ENCODE results near the gene SSU72. TPM values are rescaled to one million over a fixed set of nuclear protein-coding genes. Genes with fewer than 3 reads are reported as not detected.
"Not testable (repeated sequence)": the region's sequence is repeated elsewhere in the genome, so short reads cannot be mapped to it uniquely, and the experiment has no call there.

SSU72 gene
- total RNA-seq, 1 experiment from 2014 or later, result 145 TPM

DNA sequence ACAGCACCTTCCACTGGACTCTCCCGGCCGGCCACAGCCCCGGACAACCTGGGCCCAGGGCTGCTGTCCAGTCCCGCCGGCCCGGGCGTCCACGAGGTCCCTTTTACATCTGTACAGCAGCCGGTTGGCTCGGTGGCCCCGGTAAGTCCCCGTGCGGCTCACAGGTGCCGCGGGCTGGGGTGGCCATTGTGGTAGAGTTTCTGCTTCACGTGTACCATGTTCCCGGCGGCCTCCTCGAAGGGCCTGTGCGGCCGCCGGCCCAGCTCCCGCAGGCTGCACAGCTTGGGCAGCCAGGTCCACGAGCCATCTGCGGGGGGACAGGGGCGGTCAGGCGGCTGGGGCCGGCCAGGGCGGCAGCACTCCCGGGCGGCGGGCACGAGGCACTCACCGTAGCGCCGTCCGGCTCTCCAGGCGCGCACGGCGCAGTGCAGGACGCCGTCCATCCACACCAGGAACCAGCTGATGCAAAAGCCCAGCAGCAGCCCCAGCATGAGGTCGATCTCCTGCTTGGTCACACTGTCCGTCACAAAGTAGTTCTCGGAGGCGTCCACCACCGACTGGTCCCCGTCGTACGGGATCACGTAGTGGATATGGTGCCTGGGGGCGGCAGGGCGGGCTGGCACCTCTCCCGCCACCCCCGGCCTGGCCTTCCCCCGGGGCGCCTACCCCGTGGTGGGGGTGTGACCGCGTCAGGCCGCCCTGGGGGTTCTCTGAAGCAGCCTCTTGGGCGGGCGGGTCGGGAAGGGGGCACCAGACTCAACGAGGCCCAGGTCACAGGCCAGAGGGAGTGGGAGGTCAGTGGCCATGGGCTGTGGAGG is 39.3 kb downstream of the SSU72 start:
- DNase-seq, result no peak
- CTCF ChIA-PET, result no interaction called here
- H3K27me3 ChIP-seq (ENCODE audit: insufficient read depth, low read depth), result no peaks in the 10 kb centered on the region
- no peaks in the 10 kb centered on the region for H3K36me3 ChIP-seq (ENCODE audit: low read depth)
- H3K4me1 ChIP-seq (replicated peaks; ENCODE audit: insufficient read depth), result no peaks in the 10 kb centered on the region
- H3K9me3 ChIP-seq (ENCODE audit: insufficient read depth, low read depth), result no peaks in the 10 kb centered on the region
- no peak overlapping the region for H3K27ac ChIP-seq
- no peaks in the 10 kb centered on the region for H3K9me2 ChIP-seq (ENCODE audit: insufficient read depth)
- no peak overlapping the region for H2AFZ ChIP-seq
- H3F3A ChIP-seq (ENCODE audit: insufficient read depth, low read depth), result peaks cover 25% of the 10 kb centered on the region; the same call in 1 of the 2 replicates
- TF ChIP-seq EZH2 (IDR thresholded peaks at IDR 0.05; ENCODE audit: low read depth), result no peak
- no peak for TF ChIP-seq CTCF (conservative IDR thresholded peaks at IDR 0.05)
- no peak overlapping the region for H3K4me3 ChIP-seq
- intact Hi-C loops (cut with micrococcal nuclease; ENCODE audit: unreplicated experiment), result no loop called here
- peaks cover 8% of the 10 kb centered on the region; the same call in 1 of the 2 replicates for H4K20me1 ChIP-seq (ENCODE audit: insufficient read depth)
- H3K79me2 ChIP-seq (ENCODE audit: low read depth), result no peaks in the 10 kb centered on the region
- no TSS peak for BruUV-seq (replicated peaks)
- H3K4me2 ChIP-seq, result no peak overlapping the region
- POLR2A ChIA-PET (ENCODE audit: unreplicated experiment), result interaction anchor here (0.6 kb wide), 1 partner anchor 230 kb away, joined by 3 read pairs; no protein-coding TSS in a partner anchor

GRCh38 chr1:1534401-1535154 is 40.1 kb downstream of the SSU72 start:
- intact Hi-C loops (cut with micrococcal nuclease; ENCODE audit: unreplicated experiment), result no loop called here
- H3K4me3 ChIP-seq, result no peak overlapping the region
- no peaks in the 10 kb centered on the region for H3K27me3 ChIP-seq (ENCODE audit: insufficient read depth, low read depth)
- no peak overlapping the region for H3K4me2 ChIP-seq
- no peaks in the 10 kb centered on the region for H3K4me1 ChIP-seq (replicated peaks; ENCODE audit: insufficient read depth)
- H3K36me3 ChIP-seq (ENCODE audit: low read depth), result no peaks in the 10 kb centered on the region
- TF ChIP-seq EZH2 (IDR thresholded peaks at IDR 0.05; ENCODE audit: low read depth) (no peak), CTCF (conservative IDR thresholded peaks at IDR 0.05) (no peak)
- no peaks in the 10 kb centered on the region for H3K79me2 ChIP-seq (ENCODE audit: low read depth)
- peaks cover 25% of the 10 kb centered on the region; the same call in 1 of the 2 replicates for H3F3A ChIP-seq (ENCODE audit: insufficient read depth, low read depth)
- no peak overlapping the region for H3K27ac ChIP-seq
- no TSS peak for BruUV-seq (replicated peaks)
- no peak overlapping the region for H2AFZ ChIP-seq
- no peak for DNase-seq
- H3K9me2 ChIP-seq (ENCODE audit: insufficient read depth), result no peaks in the 10 kb centered on the region
- H3K9me3 ChIP-seq (ENCODE audit: insufficient read depth, low read depth), result no peaks in the 10 kb centered on the region
- peaks cover 8% of the 10 kb centered on the region; the same call in 1 of the 2 replicates for H4K20me1 ChIP-seq (ENCODE audit: insufficient read depth)
- ChIA-PET CTCF (no interaction called here), POLR2A (ENCODE audit: unreplicated experiment) (no interaction called here)

GRCh38 chr1:1533894-1534291 is 40.8 kb downstream of the SSU72 start:
- CTCF ChIA-PET; POLR2A ChIA-PET (ENCODE audit: unreplicated experiment); BruUV-seq (replicated peaks); H3K36me3 ChIP-seq (ENCODE audit: low read depth); H3K4me1 ChIP-seq (replicated peaks; ENCODE audit: insufficient read depth); H3K9me2 ChIP-seq (ENCODE audit: insufficient read depth); H3K27ac ChIP-seq; intact Hi-C loops (cut with micrococcal nuclease; ENCODE audit: unreplicated experiment); H4K20me1 ChIP-seq (ENCODE audit: insufficient read depth); H3K27me3 ChIP-seq (ENCODE audit: insufficient read depth, low read depth); H3K4me2 ChIP-seq; H3K79me2 ChIP-seq (ENCODE audit: low read depth); DNase-seq; H3K9me3 ChIP-seq (ENCODE audit: insufficient read depth, low read depth); H2AFZ ChIP-seq; H3K4me3 ChIP-seq: not testable (repeated sequence)
- peaks cover 25% of the 10 kb centered on the region; the same call in 1 of the 2 replicates for H3F3A ChIP-seq (ENCODE audit: insufficient read depth, low read depth)

DNA sequence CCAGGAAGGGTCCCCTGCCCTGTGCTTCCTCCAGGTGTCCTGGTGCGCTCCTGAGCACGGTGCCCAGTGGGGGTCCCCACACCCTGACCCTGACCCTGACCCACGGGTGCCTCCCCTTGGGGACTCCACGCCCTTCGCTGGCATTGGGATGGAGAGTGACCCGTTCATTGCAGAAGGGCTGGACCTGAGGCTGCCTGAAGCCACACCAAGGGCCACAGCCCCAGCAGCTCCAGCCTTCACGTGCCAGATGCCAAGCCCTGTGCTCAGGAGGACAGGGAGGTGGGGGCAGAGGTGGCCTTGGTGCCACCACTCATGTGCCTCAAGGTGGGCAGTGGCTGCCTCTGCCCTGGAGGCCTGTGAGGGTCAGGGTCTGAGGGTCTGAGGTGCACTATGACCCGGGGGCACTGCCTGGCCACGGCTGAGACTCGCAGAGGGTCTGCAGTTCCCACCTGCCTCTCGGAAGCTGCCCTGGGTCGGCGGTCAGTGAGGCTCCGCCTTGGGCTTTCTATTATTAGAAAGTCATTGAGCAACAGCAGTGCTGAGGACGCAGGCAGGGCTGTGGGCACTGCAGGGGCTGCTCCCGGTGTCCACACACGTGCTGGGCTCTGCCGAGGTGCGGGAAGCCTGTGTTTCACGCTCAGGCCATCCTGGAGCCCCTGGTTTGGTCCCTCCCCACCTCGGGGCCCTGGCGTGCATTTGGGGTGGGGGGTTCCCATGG is 41.3 kb downstream of the SSU72 start:
- H3K9me3 ChIP-seq (ENCODE audit: insufficient read depth, low read depth), result not testable (repeated sequence)

More for the DNA sequence above, 41.3 kb downstream of the SSU72 start:
- H3F3A ChIP-seq (ENCODE audit: insufficient read depth, low read depth), result peaks cover 19% of the 10 kb centered on the region; the same call in 1 of the 2 replicates
- H3K79me2 ChIP-seq (ENCODE audit: low read depth); H3K9me2 ChIP-seq (ENCODE audit: insufficient read depth); intact Hi-C loops (cut with micrococcal nuclease; ENCODE audit: unreplicated experiment); H3K4me1 ChIP-seq (replicated peaks; ENCODE audit: insufficient read depth); H3K27ac ChIP-seq; H2AFZ ChIP-seq; H3K27me3 ChIP-seq (ENCODE audit: insufficient read depth, low read depth); POLR2A ChIA-PET (ENCODE audit: unreplicated experiment); CTCF ChIA-PET; H4K20me1 ChIP-seq (ENCODE audit: insufficient read depth); H3K36me3 ChIP-seq (ENCODE audit: low read depth); H3K4me2 ChIP-seq; BruUV-seq (replicated peaks); DNase-seq; H3K4me3 ChIP-seq: not testable (repeated sequence)
